Stimulated activated naive CD8-positive, alpha-beta T cell treated with anti-CD3 and anti-CD28 coated beads, Interleukin-15, amount 100 ng/mL, for 72 hours (primary cell): ENCODE results near the gene ATP23.
A peak's percentile ranks its signal among the peaks of the same experiment; 100 is the strongest.

Source experiments
- ATAC-seq: fragments of 150-1000 bp; cut with Tn5 transposase; 2 replicates; pipeline ENCODE4 v1.10.0; 2021; ENCODE audit warnings: mild to moderate bottlenecking, moderate library complexity
- DNase-seq, 2 donors: peaks; one replicate each; pipeline ENCODE4 v3.0.0; 2021 to 2022
- H3K27ac Mint-ChIP-seq, 2 donors: one replicate each; pipeline ENCODE4 v1.8.0; 2022; ENCODE audit warnings: mild to moderate bottlenecking in 2 of 2, mixed read lengths in 2 of 2, moderate library complexity in 2 of 2
- H3K27me3 Mint-ChIP-seq: one replicate; pipeline ENCODE4 v1.8.0; 2022; ENCODE audit warnings: mixed read lengths
- H3K4me1 Mint-ChIP-seq: one replicate; pipeline ENCODE4 v1.8.0; 2022; ENCODE audit warnings: mild to moderate bottlenecking, mixed read lengths
- H3K4me3 Mint-ChIP-seq, 2 donors: one replicate each; pipeline ENCODE4 v1.8.0; 2022; ENCODE audit warnings: mild to moderate bottlenecking in 2 of 2, mixed read lengths in 2 of 2, moderate library complexity in 1 of 2
- H3K9me3 Mint-ChIP-seq, 2 donors: one replicate each; pipeline ENCODE4 v1.8.0; 2022; ENCODE audit warnings: mixed read lengths in 2 of 2

ATP23 gene, protein sequence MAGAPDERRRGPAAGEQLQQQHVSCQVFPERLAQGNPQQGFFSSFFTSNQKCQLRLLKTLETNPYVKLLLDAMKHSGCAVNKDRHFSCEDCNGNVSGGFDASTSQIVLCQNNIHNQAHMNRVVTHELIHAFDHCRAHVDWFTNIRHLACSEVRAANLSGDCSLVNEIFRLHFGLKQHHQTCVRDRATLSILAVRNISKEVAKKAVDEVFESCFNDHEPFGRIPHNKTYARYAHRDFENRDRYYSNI

DNA sequence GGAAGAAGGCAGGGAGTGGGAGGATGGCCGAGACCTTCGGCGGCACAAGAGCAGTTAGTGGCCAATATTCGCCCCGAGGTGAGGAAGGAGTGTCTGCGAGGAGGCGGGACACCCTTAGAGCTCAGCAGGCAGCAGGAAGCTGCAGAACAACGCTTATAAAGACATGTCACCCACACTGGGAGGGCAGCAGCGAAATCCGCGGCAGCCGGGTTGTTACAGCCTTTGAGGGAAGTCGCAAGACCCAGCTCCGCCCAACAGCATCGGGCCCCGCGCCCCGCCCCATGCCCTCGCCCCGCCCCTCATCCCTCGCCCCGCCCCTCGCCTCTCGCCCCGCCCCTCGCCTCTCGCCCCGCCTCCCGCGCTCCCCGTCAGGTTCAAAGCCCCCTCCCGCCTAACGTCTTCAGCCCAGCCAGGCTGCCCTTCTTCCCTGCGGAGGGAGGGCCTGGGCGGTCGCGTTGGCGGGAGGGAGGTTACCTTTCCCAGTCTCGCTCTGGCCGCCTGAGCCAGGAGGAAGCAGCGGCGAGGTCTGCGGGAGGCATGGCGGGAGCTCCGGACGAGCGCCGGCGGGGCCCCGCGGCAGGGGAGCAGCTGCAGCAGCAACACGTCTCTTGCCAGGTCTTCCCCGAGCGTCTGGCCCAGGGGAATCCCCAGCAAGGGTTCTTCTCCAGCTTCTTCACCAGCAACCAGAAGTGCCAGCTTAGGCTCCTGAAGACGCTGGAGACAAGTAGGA is at the start of gene ATP23:
ATP23 (plus strand) TSS at position 403 of the 730 bp plus-strand sequence; CDS start at position 538, 135 bp downstream.
- DNase-seq (peak; percentile 85 to 92), ATAC-seq (peak; percentile 92)
- peak within 1 kb of the TSS; percentile 95 for H3K27ac Mint-ChIP-seq
- peaks cover 61% of the 10 kb centered on the region for H3K4me1 Mint-ChIP-seq
- H3K4me3 Mint-ChIP-seq = peak within 1 kb of the TSS; percentile 91 to 96
- no peaks in the 10 kb centered on the region for H3K9me3 Mint-ChIP-seq
- no peaks in the 10 kb centered on the region for H3K27me3 Mint-ChIP-seq

DNA sequence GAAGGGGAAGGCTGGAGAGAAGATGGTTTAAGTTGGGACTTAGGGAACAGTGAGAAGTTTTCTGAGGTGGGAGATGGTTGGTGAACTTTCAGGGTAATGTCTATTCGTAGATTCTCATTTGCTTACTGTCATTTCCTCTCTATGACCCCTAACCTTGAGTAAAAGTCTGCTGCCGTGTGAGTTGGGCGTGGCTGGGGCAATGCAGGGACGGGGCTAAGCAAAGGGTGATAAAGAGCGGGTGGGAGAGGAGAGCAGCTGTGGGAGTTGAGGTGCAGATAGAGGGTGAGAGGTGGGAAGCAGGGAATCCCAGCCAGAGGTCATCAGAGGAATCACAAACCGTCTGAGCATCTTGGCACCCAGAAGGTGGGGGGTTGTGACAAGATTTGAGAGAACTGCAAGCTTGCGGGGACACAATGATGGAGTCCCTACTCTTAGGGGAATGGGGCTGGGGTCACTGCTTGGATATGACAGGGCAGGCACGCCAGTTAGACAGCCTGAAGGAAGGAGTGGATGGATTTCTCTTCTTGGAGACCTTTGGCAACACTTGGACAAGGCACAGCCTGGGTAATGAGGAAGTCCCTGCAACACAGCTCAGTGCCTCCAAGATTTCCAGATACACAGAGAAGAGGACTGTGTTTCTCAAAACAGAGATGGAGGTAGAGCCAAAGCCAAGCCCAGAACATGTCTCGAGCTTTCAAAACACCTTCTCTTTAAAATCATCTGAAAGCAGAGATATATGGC is 49.0 kb upstream of the ATP23 start:
- H3K27ac Mint-ChIP-seq = no peak overlapping the region
- ATAC-seq = no peak

DNA sequence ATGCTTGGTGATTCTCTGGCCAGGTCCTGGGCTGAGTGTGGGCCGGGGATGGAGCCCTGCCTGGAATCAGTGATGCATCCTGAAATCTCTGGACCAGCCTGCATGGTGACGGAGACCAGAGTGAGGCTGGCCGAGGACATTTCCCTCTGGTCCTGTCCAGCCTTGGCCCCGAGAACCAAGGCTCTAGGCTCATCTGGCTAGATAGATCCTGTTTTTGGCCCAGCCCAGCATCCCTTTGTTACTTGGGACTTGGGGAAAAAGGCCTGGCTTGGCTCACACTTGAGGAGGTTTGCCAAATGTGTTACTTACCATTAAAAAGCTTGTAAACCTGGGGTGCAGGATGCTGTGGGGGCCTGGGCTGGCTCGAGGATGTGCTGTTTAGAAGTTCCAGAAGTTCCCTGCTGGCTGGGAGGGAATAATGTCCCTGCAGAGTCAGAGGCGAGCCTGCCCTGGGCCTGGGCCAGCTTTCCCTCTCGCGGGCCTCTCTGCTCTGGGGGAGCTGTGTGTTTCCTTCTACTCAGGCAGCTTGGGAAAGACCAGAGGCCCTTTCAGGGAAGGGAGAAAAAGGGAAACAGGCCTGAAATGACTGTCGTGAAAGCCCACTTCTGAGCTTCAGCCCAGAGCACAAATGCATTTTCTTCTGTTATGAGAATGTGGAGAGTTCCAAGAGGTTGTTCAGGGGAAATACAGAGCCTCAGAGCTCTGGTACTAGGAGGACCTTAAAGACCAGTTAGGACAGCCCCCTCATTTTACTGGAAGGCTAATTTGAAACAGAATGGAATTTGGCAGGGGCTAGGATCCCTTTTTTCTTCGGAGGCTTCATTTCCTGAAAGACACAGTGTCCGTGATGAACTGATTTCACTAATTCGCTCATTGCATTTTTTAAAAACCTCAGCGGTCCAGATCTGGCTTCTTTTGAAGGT is 47.7 kb upstream of the ATP23 start:
- ATAC-seq = no peak
- Mint-ChIP-seq H3K27me3 (peaks cover 10% of the 10 kb centered on the region), H3K27ac (peak overlapping the region; percentile 35 to 57), H3K4me3 (peak overlapping the region in 1 of 2 donors; percentile 47), H3K4me1 (peaks cover 68% of the 10 kb centered on the region), H3K9me3 (no peaks in the 10 kb centered on the region)
- DNase-seq = no peak

More for the DNA sequence above, 49.0 kb upstream of the ATP23 start:
- H3K9me3 Mint-ChIP-seq = no peaks in the 10 kb centered on the region
- H3K4me1 Mint-ChIP-seq = peaks cover 66% of the 10 kb centered on the region
- peaks cover 10% of the 10 kb centered on the region for H3K27me3 Mint-ChIP-seq
- DNase-seq = no peak
- H3K4me3 Mint-ChIP-seq = no peak overlapping the region

DNA sequence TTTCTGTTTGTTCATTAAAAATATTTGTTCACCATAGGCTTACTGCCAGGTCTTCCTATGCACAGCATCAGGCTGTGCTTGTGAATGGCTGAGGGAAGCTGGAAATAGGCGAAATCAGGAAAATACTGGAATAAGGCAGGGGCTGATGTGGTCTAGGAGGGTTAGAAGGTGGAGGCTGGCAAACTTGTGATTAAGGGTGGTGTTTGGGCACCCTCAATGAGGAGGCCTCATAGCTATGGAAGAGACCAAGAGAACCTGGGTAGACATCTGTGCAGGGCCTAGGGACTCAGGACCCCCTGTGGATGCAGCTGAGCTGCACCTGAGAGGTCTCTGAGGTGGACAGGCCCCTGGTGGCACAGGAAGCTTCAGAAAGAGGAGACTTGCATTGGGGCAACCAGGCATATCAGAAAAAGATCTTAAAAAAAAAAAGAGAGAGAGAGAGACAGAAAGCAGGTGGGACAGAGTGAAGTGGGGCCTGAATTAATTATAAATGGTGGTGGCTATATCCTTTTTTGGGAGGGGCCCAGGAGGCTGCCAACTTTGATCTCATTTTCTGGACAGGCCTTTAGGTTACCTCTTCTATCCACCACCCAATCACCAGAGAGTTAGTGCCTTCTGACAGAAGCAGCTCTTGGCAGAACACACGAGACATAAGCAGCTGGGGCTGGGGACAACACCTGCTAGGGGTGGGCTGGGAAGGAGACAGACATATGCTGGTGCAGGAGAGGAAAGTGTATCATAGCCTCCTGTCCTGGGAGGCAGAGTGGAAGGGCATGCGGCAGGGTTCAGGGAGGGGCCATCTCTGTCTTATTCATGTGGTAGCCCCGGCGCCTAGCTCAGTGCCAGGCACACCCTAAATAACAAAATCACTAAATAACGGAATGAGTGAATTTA is 46.7 kb upstream of the ATP23 start:
- Mint-ChIP-seq H3K27me3 (peaks cover 10% of the 10 kb centered on the region), H3K27ac (peak overlapping the region; percentile 35 to 89), H3K4me3 (peak overlapping the region in 1 of 2 donors; percentile 47), H3K4me1 (peaks cover 71% of the 10 kb centered on the region), H3K9me3 (no peaks in the 10 kb centered on the region)
- ATAC-seq (no peak), DNase-seq (no peak)

DNA sequence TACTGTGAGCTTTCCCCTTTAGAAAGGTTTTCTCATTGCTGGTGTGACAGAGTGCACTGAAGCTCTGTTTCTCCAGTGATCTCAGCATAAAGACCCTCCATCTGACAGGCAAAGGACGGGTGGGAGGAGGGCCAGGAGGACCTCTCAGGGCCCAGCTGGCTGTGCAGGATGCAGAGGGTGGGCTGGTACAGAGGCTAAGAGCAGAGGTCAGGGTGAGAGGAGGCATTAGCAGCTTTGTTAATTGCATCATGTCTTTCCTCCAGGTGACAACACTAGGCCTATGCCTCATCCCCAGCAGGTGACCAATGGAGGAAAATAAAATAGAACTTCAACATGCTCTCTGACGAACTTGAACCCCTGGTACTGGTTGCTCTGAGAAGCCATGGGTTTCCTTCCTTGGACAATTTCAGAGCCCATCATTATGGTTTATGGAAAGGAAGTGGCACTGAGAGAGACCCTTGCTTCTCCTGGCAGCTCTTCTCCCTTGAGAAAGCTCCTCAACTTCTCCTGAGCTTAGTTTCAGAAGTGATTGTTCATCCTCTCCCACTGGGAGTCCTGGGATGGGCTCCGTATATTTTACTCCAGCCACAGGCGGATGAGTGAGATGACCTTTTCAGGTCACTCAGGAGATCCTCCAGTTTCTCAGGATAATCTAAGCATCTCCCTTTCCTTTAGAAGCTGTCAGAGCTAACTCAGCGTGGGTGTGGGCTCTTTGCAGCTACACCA is 45.8 kb upstream of the ATP23 start:
- ATAC-seq (no peak), DNase-seq (no peak)
- H3K4me1 Mint-ChIP-seq = peaks cover 75% of the 10 kb centered on the region
- peak overlapping the region; percentile 62 to 65 for H3K4me3 Mint-ChIP-seq
- H3K27me3 Mint-ChIP-seq = peaks cover 10% of the 10 kb centered on the region
- peak overlapping the region; percentile 69 to 85 for H3K27ac Mint-ChIP-seq
- no peaks in the 10 kb centered on the region for H3K9me3 Mint-ChIP-seq

DNA sequence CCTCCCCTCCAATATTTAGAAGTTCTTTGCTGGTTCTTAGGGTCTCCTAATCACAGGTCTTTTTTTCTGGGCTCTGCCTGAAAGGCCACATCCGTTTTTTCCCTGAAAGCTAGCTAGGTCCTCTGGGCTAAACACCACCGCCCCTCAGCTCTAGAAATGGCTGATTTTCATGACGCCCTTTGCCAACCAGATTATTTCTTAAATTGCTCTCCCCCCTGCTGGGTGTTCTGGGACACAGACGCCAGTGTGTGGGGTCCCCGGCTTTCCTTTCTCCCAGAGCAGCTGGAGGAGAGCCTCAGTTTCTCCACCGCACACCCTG is 45.3 kb upstream of the ATP23 start:
- no peak for DNase-seq
- Mint-ChIP-seq H3K4me3 (peak overlapping the region; percentile 62 to 65), H3K27me3 (peaks cover 10% of the 10 kb centered on the region), H3K4me1 (peaks cover 75% of the 10 kb centered on the region), H3K27ac (peak overlapping the region; percentile 69 to 85), H3K9me3 (no peaks in the 10 kb centered on the region)
- no peak for ATAC-seq

DNA sequence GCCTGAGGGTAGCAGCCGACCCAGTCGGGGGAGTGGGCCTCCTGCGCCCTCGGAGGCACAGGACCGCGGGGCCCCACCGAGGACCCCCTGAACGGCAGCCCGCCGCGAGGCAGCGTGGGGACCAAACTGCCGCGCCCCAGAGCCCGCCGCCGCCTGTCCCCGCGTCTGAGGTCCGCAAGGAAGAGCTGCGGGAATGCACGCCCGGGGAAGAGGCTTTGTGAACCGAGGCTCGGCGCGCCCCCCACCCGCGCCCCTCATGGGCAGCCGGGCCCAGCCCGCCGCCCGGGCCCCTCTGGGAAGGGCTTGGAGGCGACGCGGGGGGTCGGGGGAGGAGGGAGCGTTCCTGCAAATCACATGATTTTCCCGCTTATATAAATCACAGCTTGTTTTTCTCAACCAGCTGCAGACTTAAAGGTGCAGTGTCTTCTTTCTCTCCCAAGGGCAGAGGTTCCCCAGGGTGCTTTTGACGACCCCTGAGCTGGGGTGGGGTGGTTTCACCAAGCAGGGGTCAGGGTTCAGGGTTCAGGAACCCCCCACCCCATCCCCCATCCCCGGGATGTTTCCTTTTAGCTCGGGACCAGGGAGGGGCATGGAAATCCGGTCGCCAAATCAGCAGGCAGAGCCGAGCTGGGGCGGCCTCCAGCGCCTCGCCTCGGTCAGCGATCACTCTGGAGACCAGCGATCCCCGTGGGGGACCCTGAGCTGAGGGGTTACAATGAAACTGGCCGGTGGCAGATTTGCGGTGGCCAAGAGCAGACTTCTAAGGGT is 44.7 kb upstream of the ATP23 start:
- DNase-seq (no peak), ATAC-seq (no peak)
- Mint-ChIP-seq H3K27me3 (peaks cover 10% of the 10 kb centered on the region), H3K9me3 (no peaks in the 10 kb centered on the region), H3K4me3 (peak overlapping the region; percentile 86 to 93), H3K27ac (peak overlapping the region; percentile 78 to 80), H3K4me1 (peaks cover 73% of the 10 kb centered on the region)

DNA sequence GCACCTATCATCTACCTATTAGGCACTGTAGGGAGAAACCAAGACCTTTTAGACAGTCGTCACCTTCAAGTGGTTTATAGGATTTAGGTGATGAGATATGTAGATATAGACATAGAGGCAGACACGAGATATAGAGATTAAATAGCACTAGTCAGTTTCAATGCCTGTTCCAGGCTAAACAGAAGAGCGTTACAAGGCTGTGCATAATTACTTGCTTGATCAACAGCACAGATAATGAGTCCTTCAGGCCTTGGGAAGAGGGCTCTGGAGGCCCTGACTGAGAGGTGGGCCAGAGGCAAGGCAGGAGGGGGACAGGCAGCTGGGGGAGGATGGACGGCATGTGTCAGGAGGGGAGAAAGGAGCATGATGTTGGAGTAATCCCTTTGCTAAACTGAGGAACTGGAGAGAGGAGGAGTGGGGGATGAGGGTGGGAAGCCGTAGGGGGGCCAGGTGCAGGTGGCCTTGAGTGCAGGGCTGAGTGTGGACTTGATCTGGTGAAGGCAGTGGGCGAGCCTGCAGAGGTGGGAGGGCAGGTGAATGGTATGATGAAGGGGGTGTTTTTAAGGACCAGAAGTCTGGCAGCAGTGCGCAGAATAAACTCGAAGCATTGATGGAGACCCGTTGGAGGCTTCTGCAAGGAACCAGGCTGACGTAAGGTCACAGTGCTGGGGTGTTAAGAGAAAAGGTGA is 43.9 kb upstream of the ATP23 start:
- H3K4me3 Mint-ChIP-seq = peak overlapping the region; percentile 86 to 93
- no peak for ATAC-seq
- no peak for DNase-seq
- peaks cover 2% of the 10 kb centered on the region for H3K27me3 Mint-ChIP-seq
- H3K4me1 Mint-ChIP-seq = peaks cover 65% of the 10 kb centered on the region
- H3K9me3 Mint-ChIP-seq = no peaks in the 10 kb centered on the region
- H3K27ac Mint-ChIP-seq = peak overlapping the region; percentile 73 to 78

DNA sequence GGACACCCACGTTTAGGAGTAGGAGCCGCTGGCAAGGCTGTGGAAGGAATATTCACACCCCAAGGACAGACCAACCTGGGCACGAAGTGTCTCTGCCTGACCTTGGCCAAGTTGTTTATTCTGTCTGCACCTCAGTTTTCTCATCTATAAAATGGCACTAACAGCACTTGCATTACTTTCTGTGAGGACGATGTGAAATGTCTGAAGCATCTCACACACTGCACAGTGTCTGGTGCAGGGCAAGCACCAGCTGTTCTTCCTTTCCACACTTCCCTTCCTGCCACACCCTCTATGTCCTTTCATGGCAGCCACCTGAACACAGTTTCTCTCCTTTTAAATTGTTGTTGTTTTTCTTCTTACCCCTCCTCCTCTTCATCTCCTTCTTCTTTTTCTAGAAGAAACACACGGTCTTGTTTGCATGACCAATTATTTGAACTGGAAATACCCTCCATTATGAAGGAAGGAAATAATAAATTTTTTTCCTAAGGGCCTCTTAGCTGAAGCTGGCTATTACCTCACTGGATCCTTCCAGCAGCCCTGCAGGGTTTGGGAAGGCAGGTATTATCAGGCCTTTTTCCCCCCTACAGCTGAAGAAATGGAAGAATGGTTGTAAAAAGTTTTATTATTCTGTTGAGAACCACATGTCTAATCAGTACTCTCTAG is 42.9 kb upstream of the ATP23 start:
- ATAC-seq = no peak
- Mint-ChIP-seq H3K9me3 (no peaks in the 10 kb centered on the region), H3K27me3 (no peaks in the 10 kb centered on the region), H3K4me3 (peak overlapping the region; percentile 86 to 93), H3K27ac (peak overlapping the region; percentile 98 to 99), H3K4me1 (peaks cover 64% of the 10 kb centered on the region)
- DNase-seq = no peak

DNA sequence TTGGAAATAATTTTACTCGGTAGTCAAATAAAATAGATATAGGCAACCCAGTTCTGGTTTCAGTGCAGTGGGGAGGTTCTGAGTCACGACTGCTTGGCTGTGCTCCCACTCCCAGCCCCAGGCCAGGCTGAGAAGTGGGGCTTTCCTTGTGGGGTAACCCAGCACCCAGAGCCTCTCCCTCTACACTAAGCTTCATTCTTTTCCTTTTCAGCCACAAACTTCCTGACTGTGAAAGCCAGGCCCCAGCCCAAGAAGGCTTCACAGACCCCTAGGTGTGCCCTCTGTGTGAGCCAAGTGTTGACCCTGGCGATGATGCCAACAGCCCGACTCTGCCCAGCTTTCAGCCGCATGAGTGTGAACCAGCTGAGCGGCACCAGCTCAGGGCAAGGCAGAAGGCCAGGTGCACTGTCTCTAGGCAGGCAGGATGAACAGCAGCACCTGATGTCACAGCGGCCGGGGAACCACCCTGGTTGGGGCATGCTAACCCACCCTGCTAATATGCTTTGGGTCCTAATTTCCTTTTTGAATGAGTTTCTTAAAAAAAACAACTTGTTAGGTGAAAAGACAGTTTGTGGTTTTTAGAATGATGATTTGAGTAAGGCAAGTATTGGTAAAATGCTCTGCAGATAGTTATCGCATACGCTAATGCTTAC is 42.2 kb upstream of the ATP23 start:
- peak overlapping the region; percentile 86 to 93 for H3K4me3 Mint-ChIP-seq
- H3K4me1 Mint-ChIP-seq = peaks cover 59% of the 10 kb centered on the region
- peak overlapping the region; percentile 98 to 99 for H3K27ac Mint-ChIP-seq
- peak; percentile 90 to 97 for DNase-seq
- H3K9me3 Mint-ChIP-seq = no peaks in the 10 kb centered on the region
- peak; percentile 94 for ATAC-seq
- H3K27me3 Mint-ChIP-seq = no peaks in the 10 kb centered on the region

DNA sequence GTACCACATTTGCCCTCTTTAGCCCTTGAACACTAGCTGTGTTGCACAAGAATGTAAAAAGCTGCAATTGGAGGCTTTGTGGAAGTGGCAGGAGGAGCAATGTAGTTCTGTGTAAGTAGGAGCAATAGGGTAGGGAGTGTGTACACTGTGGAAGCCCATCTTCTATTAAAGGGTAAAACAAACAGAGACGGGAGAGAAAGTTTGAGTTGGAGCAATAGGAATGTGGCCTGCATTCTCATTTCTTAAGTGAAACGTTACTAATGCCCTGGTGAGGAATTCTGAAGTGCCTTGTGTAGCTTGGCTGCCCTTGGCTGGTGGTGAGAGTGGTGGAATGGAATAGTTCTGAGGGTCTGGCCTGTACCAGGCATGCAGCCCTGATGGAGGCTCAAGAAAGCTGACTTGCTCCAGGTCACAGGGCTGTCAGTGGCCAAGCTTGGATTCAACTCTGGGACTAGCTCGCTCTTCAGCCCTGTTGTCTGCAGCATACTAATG is 38.8 kb upstream of the ATP23 start:
- Mint-ChIP-seq H3K4me1 (peaks cover 34% of the 10 kb centered on the region), H3K27me3 (peaks cover 19% of the 10 kb centered on the region), H3K4me3 (no peak overlapping the region), H3K9me3 (no peaks in the 10 kb centered on the region), H3K27ac (no peak overlapping the region)
- no peak for ATAC-seq
- no peak for DNase-seq

DNA sequence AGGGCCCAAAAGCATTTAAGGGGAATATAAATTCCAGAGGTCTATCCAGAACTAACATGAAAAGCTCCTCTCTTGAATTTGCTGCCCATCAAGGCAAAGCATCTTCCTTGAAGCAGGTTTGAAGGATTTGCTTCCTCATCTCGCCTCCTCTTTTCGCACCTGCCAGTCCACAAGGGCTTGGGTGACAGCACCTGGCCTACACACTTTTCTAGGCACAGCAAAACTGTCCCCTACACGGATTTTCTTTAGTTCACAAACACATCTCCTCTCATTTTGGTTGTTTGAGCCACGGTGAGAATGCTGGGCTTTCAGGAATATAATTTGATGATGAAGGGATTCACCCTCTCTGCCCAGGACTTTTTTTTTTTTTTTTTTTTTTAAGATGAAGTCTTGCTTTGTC is 36.9 kb upstream of the ATP23 start:
- H3K27me3 Mint-ChIP-seq = peaks cover 24% of the 10 kb centered on the region
- H3K27ac Mint-ChIP-seq = no peak overlapping the region
- no peak overlapping the region for H3K4me3 Mint-ChIP-seq
- no peaks in the 10 kb centered on the region for H3K9me3 Mint-ChIP-seq
- DNase-seq = no peak
- no peak for ATAC-seq
- peaks cover 16% of the 10 kb centered on the region for H3K4me1 Mint-ChIP-seq
